Fibroblast of lung (primary cell): ENCODE data around the gene DENND6B.

Experiments used
- EZH2 ChIP-seq: IDR thresholded peaks from 2 replicates; pipeline ENCODE4 v1.5.1; 2012; ENCODE audit warnings: low read length, control low read depth, mild to moderate bottlenecking; ENCODE audit errors: missing control alignments
- TF ChIP-seq, protein P1 (sequence below), 2 donors: IDR thresholded peaks in 1 of 2; conservative IDR thresholded peaks in 1 of 2; 1 replicate in 1 of 2; 2 replicates in 1 of 2; pipeline ENCODE4 v1.5.1; 2011 to 2012; ENCODE audit warnings: low read length in 2 of 2, control low read depth in 1 of 2, inconsistent platforms in 1 of 2, low read depth in 1 of 2, mild to moderate bottlenecking in 1 of 2

DNA sequence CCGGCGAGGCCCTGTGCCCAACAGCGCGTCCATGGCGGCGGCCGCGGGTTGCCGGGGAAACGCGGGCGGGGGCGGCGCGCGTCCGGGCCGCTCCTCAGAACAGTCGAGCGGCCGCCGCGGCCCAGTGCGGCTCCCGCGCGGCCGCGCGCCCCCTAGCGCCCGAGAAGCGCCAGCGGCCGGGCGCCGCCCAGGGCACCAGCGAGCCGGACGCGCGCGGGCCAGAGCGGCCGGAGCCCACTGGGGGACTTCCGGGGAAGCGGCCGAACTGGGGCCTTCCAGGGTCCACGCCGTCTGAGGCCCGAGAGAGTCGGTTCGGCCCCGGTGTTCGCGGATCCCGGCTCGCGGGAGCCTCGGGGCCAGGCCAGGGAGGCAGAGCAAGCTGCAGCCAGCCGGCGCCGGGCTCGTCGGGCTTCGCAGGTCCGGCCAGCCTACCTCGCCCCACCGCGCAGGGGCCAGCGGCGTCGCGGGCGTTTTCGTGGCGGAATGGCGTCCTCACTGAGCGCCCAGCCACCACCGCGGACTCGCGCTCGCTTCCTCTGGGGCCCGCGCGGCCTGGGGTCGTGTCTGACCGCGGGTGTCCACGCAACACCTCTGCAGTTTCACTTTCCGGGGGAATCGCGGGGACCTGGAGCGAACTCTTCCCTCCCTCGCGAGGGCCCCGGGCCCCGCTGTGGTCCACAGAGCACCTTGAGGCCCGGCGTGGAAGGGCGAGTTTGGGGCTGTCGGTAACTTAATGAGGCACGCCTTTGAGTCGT is at the start of gene DENND6B:
- TF ChIP-seq, protein P1, sequence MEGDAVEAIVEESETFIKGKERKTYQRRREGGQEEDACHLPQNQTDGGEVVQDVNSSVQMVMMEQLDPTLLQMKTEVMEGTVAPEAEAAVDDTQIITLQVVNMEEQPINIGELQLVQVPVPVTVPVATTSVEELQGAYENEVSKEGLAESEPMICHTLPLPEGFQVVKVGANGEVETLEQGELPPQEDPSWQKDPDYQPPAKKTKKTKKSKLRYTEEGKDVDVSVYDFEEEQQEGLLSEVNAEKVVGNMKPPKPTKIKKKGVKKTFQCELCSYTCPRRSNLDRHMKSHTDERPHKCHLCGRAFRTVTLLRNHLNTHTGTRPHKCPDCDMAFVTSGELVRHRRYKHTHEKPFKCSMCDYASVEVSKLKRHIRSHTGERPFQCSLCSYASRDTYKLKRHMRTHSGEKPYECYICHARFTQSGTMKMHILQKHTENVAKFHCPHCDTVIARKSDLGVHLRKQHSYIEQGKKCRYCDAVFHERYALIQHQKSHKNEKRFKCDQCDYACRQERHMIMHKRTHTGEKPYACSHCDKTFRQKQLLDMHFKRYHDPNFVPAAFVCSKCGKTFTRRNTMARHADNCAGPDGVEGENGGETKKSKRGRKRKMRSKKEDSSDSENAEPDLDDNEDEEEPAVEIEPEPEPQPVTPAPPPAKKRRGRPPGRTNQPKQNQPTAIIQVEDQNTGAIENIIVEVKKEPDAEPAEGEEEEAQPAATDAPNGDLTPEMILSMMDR (conservative IDR thresholded peaks at IDR 0.05 in 1 of 2, IDR thresholded peaks at IDR 0.05 in 1 of 2; ENCODE audit: low read depth in 1 of 2, low read length in 2 of 2) = peak in 1 of 2 donors; percentile 17
- no peak for TF ChIP-seq EZH2
